GM23338 (cell line): ENCODE results near the gene GIGYF2. TPM values are rescaled to one million over a fixed set of nuclear protein-coding genes. Genes with fewer than 3 reads are reported as not detected.
"Not testable (repeated sequence)": the region's sequence is repeated elsewhere in the genome, so short reads cannot be mapped to it uniquely, and the experiment has no call there.

Experiments
- ATAC-seq: fragments of 200-7000 bp; cut with Tn5 transposase; 3 replicates; pipeline ENCODE4 v1.9.1; 2020
- DNase-seq: peaks from one replicate; pipeline ENCODE4 v3.0.0-alpha.2; 2015; ENCODE audit warnings: low spot score
- H2AFZ ChIP-seq: fragments of 200-600 bp; sonication (generic); 2 replicates; pipeline ENCODE4 v1.8.0; 2016; ENCODE audit warnings: antibody characterized with exemption, mild to moderate bottlenecking, moderate library complexity
- H3F3A ChIP-seq: fragments of 200-600 bp; sonication (generic); replicated peaks from 2 replicates; pipeline ENCODE4 v1.8.0; 2017; ENCODE audit warnings: antibody characterized with exemption, mixed run types, low read depth
- H3K27ac ChIP-seq: fragments of 200-600 bp; sonication (generic); 2 replicates; pipeline ENCODE4 v1.6.1; 2016; ENCODE audit warnings: low read depth
- H3K27me3 ChIP-seq: fragments of 200-600 bp; sonication (generic); 2 replicates; pipeline ENCODE4 v1.8.0; 2016; ENCODE audit warnings: mild to moderate bottlenecking, mixed run types, moderate library complexity; ENCODE audit not compliant: insufficient read depth
- H3K36me3 ChIP-seq: fragments of 200-600 bp; sonication (generic); 2 replicates; pipeline ENCODE4 v1.8.0; 2016; ENCODE audit warnings: mild to moderate bottlenecking; ENCODE audit not compliant: insufficient read depth
- H3K4me1 ChIP-seq: fragments of 200-600 bp; sonication (generic); 2 replicates; pipeline ENCODE4 v1.8.0; 2016; ENCODE audit warnings: mild to moderate bottlenecking, moderate library complexity; ENCODE audit not compliant: insufficient read depth
- H3K4me2 ChIP-seq: fragments of 200-600 bp; sonication (generic); 2 replicates; pipeline ENCODE4 v1.7.1; 2017; ENCODE audit warnings: mixed run types
- H3K4me3 ChIP-seq: fragments of 200-600 bp; sonication (generic); 2 replicates; pipeline ENCODE4 v1.6.1; 2016; ENCODE audit warnings: mixed run types
- H3K79me2 ChIP-seq: fragments of 200-600 bp; sonication (generic); replicated peaks from 2 replicates; pipeline ENCODE4 v1.8.0; 2017; ENCODE audit warnings: mild to moderate bottlenecking; ENCODE audit not compliant: insufficient read depth
- H3K9me2 ChIP-seq: fragments of 200-600 bp; sonication (generic); 2 replicates; pipeline ENCODE4 v1.8.0; 2017; ENCODE audit not compliant: insufficient read depth
- H4K20me1 ChIP-seq: fragments of 200-600 bp; sonication (generic); replicated peaks from 2 replicates; pipeline ENCODE4 v1.8.0; 2017; ENCODE audit warnings: mild to moderate bottlenecking; ENCODE audit not compliant: insufficient read depth
- H3K27ac Mint-ChIP-seq: 2 replicates; pipeline ENCODE4 v1.8.0; 2020; ENCODE audit warnings: inconsistent platforms, mild to moderate bottlenecking, moderate library complexity, mixed read lengths
- H3K27me3 Mint-ChIP-seq: 3 replicates; pipeline ENCODE4 v1.8.0; 2022; ENCODE audit warnings: low read depth, mild to moderate bottlenecking, moderate library complexity, mixed read lengths, inconsistent platforms; ENCODE audit not compliant: insufficient read depth, poor library complexity
- H3K36me3 Mint-ChIP-seq: 3 replicates; pipeline ENCODE4 v1.8.0; 2021; ENCODE audit warnings: low read depth, mild to moderate bottlenecking, inconsistent platforms, moderate library complexity, mixed read lengths
- H3K4me1 Mint-ChIP-seq: 3 replicates; pipeline ENCODE4 v1.8.0; 2020; ENCODE audit warnings: mild to moderate bottlenecking, inconsistent platforms, mixed read lengths
- H3K4me3 Mint-ChIP-seq: 3 replicates; pipeline ENCODE4 v1.8.0; 2021; ENCODE audit warnings: moderate library complexity, mild to moderate bottlenecking, inconsistent platforms, mixed read lengths
- H3K9me3 Mint-ChIP-seq: 3 replicates; pipeline ENCODE4 v1.8.0; 2020; ENCODE audit warnings: moderate library complexity, mild to moderate bottlenecking, inconsistent platforms, mixed read lengths
- CREB1 ChIP-seq: fragments of 250-450 bp; sonication (Bioruptor Pico); IDR thresholded peaks from 2 replicates; pipeline ENCODE4 v1.5.0; 2020; ENCODE audit warnings: low read depth, mild to moderate bottlenecking, moderate library complexity
- CTCF ChIP-seq, 2 experiments: fragments of 200-600 bp in 1 of 2; sonication (generic) in 1 of 2; conservative IDR thresholded peaks; 2 replicates each; pipeline versions ENCODE4 v1.5.1 to v1.6.1; 2016 to 2017; ENCODE audit warnings: antibody characterized with exemption in 2 of 2, low read depth in 2 of 2, mild to moderate bottlenecking in 2 of 2, moderate library complexity in 1 of 2
- ETS1 ChIP-seq: IDR thresholded peaks from 2 replicates; pipeline ENCODE4 v1.6.1; 2016; ENCODE audit warnings: antibody characterized with exemption
- EZH2phosphoT487 ChIP-seq: fragments of 200-600 bp; sonication (generic); IDR thresholded peaks from one replicate; pipeline ENCODE4 v1.8.1; 2018; ENCODE audit warnings: antibody characterized with exemption; ENCODE audit not compliant: unreplicated experiment
- JUNB ChIP-seq: IDR thresholded peaks from one replicate; pipeline ENCODE4 v1.6.1; 2016; ENCODE audit warnings: antibody characterized with exemption; ENCODE audit not compliant: unreplicated experiment
- NANOG ChIP-seq: IDR thresholded peaks from 2 replicates; pipeline ENCODE4 v1.6.1; 2016; ENCODE audit warnings: antibody characterized with exemption, borderline replicate concordance
- REST ChIP-seq: IDR thresholded peaks from one replicate; pipeline ENCODE4 v1.6.1; 2018; ENCODE audit warnings: antibody characterized with exemption; ENCODE audit not compliant: unreplicated experiment
- STAT1 ChIP-seq: IDR thresholded peaks from one replicate; pipeline ENCODE4 v1.6.1; 2016; ENCODE audit warnings: antibody characterized with exemption; ENCODE audit not compliant: unreplicated experiment
- ZNF114 ChIP-seq: fragments of 250-450 bp; sonication (Bioruptor Pico); IDR thresholded peaks from 2 replicates; pipeline ENCODE4 v1.5.0; 2020; ENCODE audit warnings: mild to moderate bottlenecking, moderate library complexity
- ZNF331 ChIP-seq: fragments of 250-450 bp; sonication (Bioruptor Pico); IDR thresholded peaks from 2 replicates; pipeline ENCODE4 v1.5.0; 2020; ENCODE audit warnings: low read depth, mild to moderate bottlenecking, moderate library complexity
- polyA plus RNA-seq: library from polyadenylated mRNA; unstranded; fragments of >200 nt; fragmentation: Nextera tagmentation; extraction: Ambion mirVana; gene quantifications from 2 replicates; pipeline ENCODE4 v1.2.1, GENCODE V29; 2016
- total RNA-seq: library from RNA; depleted of rRNA; stranded (reverse); fragments of >200 nt; shearing (Covaris generic); gene quantifications from 2 replicates; pipeline ENCODE4 v1.2.3, GENCODE V29; 2014

Gene GIGYF2
- total and polyA plus RNA-seq, 2 experiments from 2014 or later: 48.9 to 104 TPM

- TF ChIP-seq EZH2phosphoT487: no peak
- no peak for TF ChIP-seq ZNF114 (CRISPR knock-in tag)
- TF ChIP-seq ZNF331 (CRISPR knock-in tag): no peak
- no peak for TF ChIP-seq CREB1 (CRISPR knock-in tag)
- no peak for TF ChIP-seq STAT1
- TF ChIP-seq JUNB: no peak
- TF ChIP-seq CTCF (conservative IDR thresholded peaks at IDR 0.05; ENCODE audit: low read depth in 2 of 2): no peak
- no peak for TF ChIP-seq ETS1
- TF ChIP-seq NANOG: no peak
- TF ChIP-seq REST: no peak
- Mint-ChIP-seq H3K9me3 (no peaks in the 10 kb centered on the region; the same call in 2 of the 3 replicates), H3K4me1 (peaks cover 4% of the 10 kb centered on the region; the same call in 1 of the 3 replicates), H3K36me3 (peaks cover 35% of the 10 kb centered on the region; the same call in 2 of the 3 replicates), H3K4me3 (no peak overlapping the region), H3K27me3 (peaks cover 2% of the 10 kb centered on the region), H3K27ac (0 out of 2 replicates have a peak overlapping the region, but pooled peaks have one; percentile 16)
- no peaks in the 10 kb centered on the region for H3F3A ChIP-seq
- peaks cover 98% of the 10 kb centered on the region for H3K79me2 ChIP-seq
- H3K9me2 ChIP-seq: no peaks in the 10 kb centered on the region
- 0 out of 2 replicates have a peak, but pooled peaks cover 3% of the 10 kb centered on the region for H3K36me3 ChIP-seq
- DNase-seq (no peak), ATAC-seq (no peak)
- H3K27ac ChIP-seq: no peak overlapping the region
- H2AFZ ChIP-seq: no peak overlapping the region
- H4K20me1 ChIP-seq: peaks cover 34% of the 10 kb centered on the region
- no peaks in the 10 kb centered on the region for H3K27me3 ChIP-seq
- H3K4me1 ChIP-seq: no peaks in the 10 kb centered on the region
- no peak overlapping the region for H3K4me3 ChIP-seq
- H3K4me2 ChIP-seq: no peak overlapping the region
These were observed 17.8 kb downstream of the GIGYF2 start for GRCh38 chr2:232714969-232715368.

- peaks cover 96% of the 10 kb centered on the region for H3K79me2 ChIP-seq
- H3K36me3 ChIP-seq: not testable (repeated sequence)
These were observed 22.9 kb downstream of the GIGYF2 start for GRCh38 chr2:232720056-232720455.

More at GRCh38 chr2:232720056-232720455, 22.9 kb downstream of the GIGYF2 start:
- not testable (repeated sequence) for H3K4me1 ChIP-seq, H2AFZ ChIP-seq, H3K27ac Mint-ChIP-seq, DNase-seq, H3K27ac ChIP-seq, H3K4me3 ChIP-seq, H3K4me2 ChIP-seq, ATAC-seq, H3K27me3 ChIP-seq, H3K4me3 Mint-ChIP-seq, H3K27me3 Mint-ChIP-seq, H3F3A ChIP-seq, H3K9me2 ChIP-seq, H3K9me3 Mint-ChIP-seq, H3K4me1 Mint-ChIP-seq
- peaks cover 40% of the 10 kb centered on the region; the same call in 2 of the 3 replicates for H3K36me3 Mint-ChIP-seq
- H4K20me1 ChIP-seq: peaks cover 54% of the 10 kb centered on the region
